ENCODE measurements around the gene JAML. TPM values are rescaled to one million over a fixed set of nuclear protein-coding genes. Genes with fewer than 3 reads are reported as not detected.

Gene JAML
- total RNA-seq, 1 donor from 2014 or later, result not detected

- Mint-ChIP-seq H3K27me3 (ENCODE audit: low read depth) (peaks cover 79% of the 10 kb centered on the region), H3K4me3 (ENCODE audit: unreplicated experiment) (no peak overlapping the region), H3K36me3 (ENCODE audit: low read depth) (no peaks in the 10 kb centered on the region), H3K4me1 (ENCODE audit: low read depth) (peaks cover 3% of the 10 kb centered on the region), H3K27ac (ENCODE audit: unreplicated experiment) (no peak overlapping the region), H3K9me3 (ENCODE audit: low read depth) (no peaks in the 10 kb centered on the region)
- no peak for TF ChIP-seq CTCF (IDR thresholded peaks at IDR 0.05)
- no peak for DNase-seq (ENCODE audit: low spot score)
Observed at GRCh38 chr11:118264569-118265465, 40.0 kb upstream of the JAML start.

- no peaks in the 10 kb centered on the region for H3K36me3 Mint-ChIP-seq (ENCODE audit: low read depth)
- no peaks in the 10 kb centered on the region for H3K9me3 Mint-ChIP-seq (ENCODE audit: low read depth)
- H3K4me3 Mint-ChIP-seq (ENCODE audit: unreplicated experiment), result no peak within 1 kb of the TSS
- H3K27me3 Mint-ChIP-seq (ENCODE audit: low read depth), result peaks cover 78% of the 10 kb centered on the region
- H3K4me1 Mint-ChIP-seq (ENCODE audit: low read depth), result peaks cover 3% of the 10 kb centered on the region
- DNase-seq (ENCODE audit: low spot score), result no peak
- no peak for TF ChIP-seq CTCF (IDR thresholded peaks at IDR 0.05)
- H3K27ac Mint-ChIP-seq (ENCODE audit: unreplicated experiment), result no peak within 1 kb of the TSS
Observed at GRCh38 chr11:118263695-118264568, 39.1 kb upstream of the JAML start, which contains the start of gene MPZL2. Gene MPZL2 (minus strand): TSS chr11:118264297. CDS start chr11:118264153, 144 bp downstream.

- Mint-ChIP-seq H3K27me3 (ENCODE audit: low read depth) (peaks cover 71% of the 10 kb centered on the region), H3K36me3 (ENCODE audit: low read depth) (no peaks in the 10 kb centered on the region), H3K4me3 (ENCODE audit: unreplicated experiment) (no peak overlapping the region), H3K27ac (ENCODE audit: unreplicated experiment) (no peak overlapping the region), H3K9me3 (ENCODE audit: low read depth) (no peaks in the 10 kb centered on the region), H3K4me1 (ENCODE audit: low read depth) (peaks cover 3% of the 10 kb centered on the region)
- DNase-seq (ENCODE audit: low spot score), result no peak
- no peak for TF ChIP-seq CTCF (IDR thresholded peaks at IDR 0.05)
Observed at GRCh38 chr11:118263112-118263511, 38.3 kb upstream of the JAML start.

- TF ChIP-seq CTCF (IDR thresholded peaks at IDR 0.05), result no peak
- Mint-ChIP-seq H3K4me3 (ENCODE audit: unreplicated experiment) (no peak overlapping the region), H3K36me3 (ENCODE audit: low read depth) (no peaks in the 10 kb centered on the region), H3K4me1 (ENCODE audit: low read depth) (peaks cover 3% of the 10 kb centered on the region), H3K9me3 (ENCODE audit: low read depth) (no peaks in the 10 kb centered on the region), H3K27ac (ENCODE audit: unreplicated experiment) (no peak overlapping the region), H3K27me3 (ENCODE audit: low read depth) (peaks cover 67% of the 10 kb centered on the region)
- no peak for DNase-seq (ENCODE audit: low spot score)
Observed at GRCh38 chr11:118260353-118260752, 35.5 kb upstream of the JAML start.

- no peak for TF ChIP-seq CTCF (IDR thresholded peaks at IDR 0.05)
- peaks cover 65% of the 10 kb centered on the region for H3K27me3 Mint-ChIP-seq (ENCODE audit: low read depth)
- no peaks in the 10 kb centered on the region for H3K9me3 Mint-ChIP-seq (ENCODE audit: low read depth)
- DNase-seq (ENCODE audit: low spot score), result no peak
- no peaks in the 10 kb centered on the region for H3K36me3 Mint-ChIP-seq (ENCODE audit: low read depth)
- peaks cover under 1% of the 10 kb centered on the region for H3K4me1 Mint-ChIP-seq (ENCODE audit: low read depth)
- H3K27ac Mint-ChIP-seq (ENCODE audit: unreplicated experiment), result no peak overlapping the region
- no peak overlapping the region for H3K4me3 Mint-ChIP-seq (ENCODE audit: unreplicated experiment)
Observed at GRCh38 chr11:118259138-118259537, 34.3 kb upstream of the JAML start.
